ENCODE measurements around the gene STK32C.
"Not testable (repeated sequence)": the region's sequence is repeated elsewhere in the genome, so short reads cannot be mapped to it uniquely, and the experiment has no call there.

Gene STK32C

GRCh38 chr10:132279873-132280645, 27.7 kb downstream of the STK32C start:
- no peak for DNase-seq

- DNase-seq = no peak
Measured at GRCh38 chr10:132277311-132277741, 30.4 kb downstream of the STK32C start.

GRCh38 chr10:132276706-132277105, 31.0 kb downstream of the STK32C start:
- no peak for DNase-seq

- DNase-seq = no peak
Measured at GRCh38 chr10:132276179-132276675, 31.5 kb downstream of the STK32C start.

GRCh38 chr10:132275426-132276178, 32.1 kb downstream of the STK32C start:
- no peak for DNase-seq

- no peak for DNase-seq
Measured at GRCh38 chr10:132274986-132275385, 32.8 kb downstream of the STK32C start.

GRCh38 chr10:132274581-132274980, 33.2 kb downstream of the STK32C start:
- no peak for DNase-seq

- no peak for DNase-seq
Measured at GRCh38 chr10:132273966-132274365, 33.8 kb downstream of the STK32C start.

- no peak for DNase-seq
Measured at GRCh38 chr10:132273304-132273944, 34.3 kb downstream of the STK32C start.

GRCh38 chr10:132272231-132272971, 35.3 kb downstream of the STK32C start:
- DNase-seq = no peak

GRCh38 chr10:132271458-132272230, 36.1 kb downstream of the STK32C start:
- no peak for DNase-seq

- DNase-seq = no peak
Measured at GRCh38 chr10:132270721-132271457, 36.9 kb downstream of the STK32C start.

GRCh38 chr10:132270256-132270655, 37.5 kb downstream of the STK32C start:
- no peak for DNase-seq

GRCh38 chr10:132269266-132270230, 38.2 kb downstream of the STK32C start:
- no peak for DNase-seq

- not testable (repeated sequence) for DNase-seq
Measured at GRCh38 chr10:132267916-132268315, 39.8 kb downstream of the STK32C start.

- DNase-seq = no peak
Measured at GRCh38 chr10:132266594-132267161, 41.1 kb downstream of the STK32C start.

- no peak for DNase-seq
Measured at GRCh38 chr10:132265890-132266496, 41.8 kb downstream of the STK32C start.

- no peak for DNase-seq
Measured at GRCh38 chr10:132264966-132265889, 42.5 kb downstream of the STK32C start.

Measured in stimulated activated naive CD4-positive, alpha-beta T cell (primary cell).